HG02884 (cell line): Measurements from ENCODE around the gene C1orf21.

Experiments used
- ATAC-seq: cut with Tn5 transposase; IDR thresholded peaks from one replicate; pipeline ENCODE4 v1.9.1; 2021; ENCODE audit warnings: mild to moderate bottlenecking, moderate library complexity; ENCODE audit not compliant: unreplicated experiment

The C1orf21 gene

DNA sequence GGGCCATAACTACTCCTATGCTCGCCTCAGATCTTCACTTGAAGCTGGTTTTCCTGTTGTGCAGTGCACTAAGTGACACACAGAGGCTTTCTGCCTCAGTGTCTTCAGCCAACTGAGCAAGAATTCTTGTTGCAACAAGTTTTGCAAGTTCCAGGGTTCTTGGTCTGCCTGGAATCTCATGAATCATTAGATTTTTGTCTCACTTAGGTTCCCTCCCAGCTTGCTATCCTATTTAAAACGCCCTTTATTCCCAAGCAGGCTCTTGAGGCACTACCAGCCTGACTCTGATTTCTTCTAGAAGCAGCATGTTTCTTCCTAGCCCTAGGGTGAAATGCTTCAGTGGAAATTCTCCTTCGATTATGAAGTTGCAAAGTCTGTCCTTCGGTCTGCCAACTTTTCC is 158.8 kb downstream of the C1orf21 start:
- no peak for ATAC-seq

DNA sequence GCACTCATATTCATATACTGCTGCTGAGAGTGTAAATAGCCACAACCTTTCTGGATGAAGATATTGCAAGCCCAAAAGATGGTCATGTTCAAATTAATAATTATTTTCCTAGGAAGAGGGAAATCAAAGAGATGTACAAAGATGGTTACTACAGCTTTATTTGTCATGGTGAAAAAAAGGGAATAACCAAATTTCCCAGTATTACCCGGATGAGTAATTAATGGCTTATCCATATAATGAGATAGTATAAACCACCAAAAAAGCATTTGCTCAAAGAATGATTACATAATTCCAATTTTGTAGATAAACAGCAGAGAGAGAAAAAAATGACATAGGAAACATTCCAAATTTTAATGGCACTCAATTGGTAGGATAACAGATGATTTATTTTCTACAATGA is 165.6 kb downstream of the C1orf21 start:
- ATAC-seq: no peak

DNA sequence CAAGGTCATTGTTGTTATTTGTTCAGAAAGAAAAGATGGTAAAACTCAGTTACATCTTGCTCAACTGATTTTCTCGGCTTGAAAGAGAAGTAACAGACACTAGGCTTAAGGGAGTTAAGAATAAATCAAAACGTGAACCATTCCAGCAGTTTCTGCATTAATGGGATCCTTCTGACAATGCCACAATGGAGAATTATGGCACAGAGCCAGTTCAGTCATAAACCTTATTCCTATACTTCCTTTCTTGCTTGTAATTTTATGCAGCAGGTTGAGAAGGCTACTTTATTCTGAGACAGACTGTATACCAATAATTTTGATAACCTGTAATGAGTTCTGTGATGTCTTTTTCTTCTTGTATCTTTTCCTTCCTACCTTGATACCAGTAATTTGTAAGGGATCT is 167.0 kb downstream of the C1orf21 start:
- no peak for ATAC-seq

DNA sequence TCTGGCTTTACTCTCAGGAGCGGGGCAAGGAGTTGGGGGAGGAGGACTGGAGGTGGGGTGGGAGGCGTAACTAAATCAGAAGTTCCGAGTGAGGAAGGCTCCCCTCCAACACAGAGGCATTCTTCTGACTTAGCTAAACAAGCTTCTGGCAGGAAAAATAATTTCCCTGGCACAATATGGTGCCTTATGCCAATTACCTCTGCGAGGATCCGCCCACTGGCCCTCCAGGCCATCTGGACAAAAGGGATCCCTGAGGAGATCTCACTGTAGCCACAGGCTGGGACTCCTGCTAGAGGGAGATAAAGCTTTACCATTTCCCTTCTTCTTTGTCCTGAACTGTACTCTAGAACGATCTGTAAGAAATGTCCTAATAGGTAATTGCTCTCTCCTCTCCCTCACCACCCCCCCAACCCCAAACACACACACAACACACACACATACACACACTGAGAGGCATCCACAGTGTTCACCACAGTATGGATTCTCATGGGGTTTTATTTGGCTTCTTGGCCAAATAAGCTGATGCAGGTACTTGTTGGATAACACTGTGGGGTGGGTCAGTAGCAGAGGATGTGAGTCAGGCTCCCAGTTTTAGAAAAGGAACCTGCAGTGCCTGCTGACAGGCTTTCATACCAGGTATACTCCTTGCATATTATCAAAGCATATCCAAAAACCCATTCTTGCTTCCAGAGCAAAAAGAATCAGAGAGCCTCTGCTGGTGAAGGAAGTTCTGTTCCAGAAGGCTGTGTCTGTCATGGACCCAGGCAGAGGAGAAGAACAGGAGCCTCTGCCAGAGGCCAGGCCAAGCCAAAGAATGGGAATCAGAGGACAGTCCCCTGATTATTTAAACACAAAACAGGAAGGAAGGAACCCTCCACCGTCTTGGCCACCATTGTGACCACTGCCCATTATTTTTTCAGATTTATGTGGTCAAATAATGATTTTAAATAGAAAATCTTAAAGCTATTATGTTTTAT is 169.1 kb downstream of the C1orf21 start:
- ATAC-seq: no peak

DNA sequence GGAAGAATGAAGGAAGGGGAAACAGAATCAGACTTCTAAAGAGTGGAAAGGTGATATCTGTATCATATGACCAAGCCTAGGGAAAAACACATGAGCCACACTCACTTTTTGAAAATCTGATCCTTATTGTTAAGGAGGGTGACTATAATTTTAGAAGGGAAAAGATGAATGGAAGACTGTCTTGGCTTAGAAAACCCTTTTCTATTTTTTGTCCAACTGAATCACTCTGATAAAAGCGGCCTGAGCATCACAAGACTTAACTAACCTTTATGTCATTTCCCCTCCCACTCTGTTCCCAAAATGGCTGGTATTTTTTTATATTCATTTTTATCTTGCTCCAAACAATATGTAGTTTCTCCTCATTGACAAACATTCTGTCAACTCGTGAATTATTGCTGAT is 169.8 kb downstream of the C1orf21 start:
- no peak for ATAC-seq

DNA sequence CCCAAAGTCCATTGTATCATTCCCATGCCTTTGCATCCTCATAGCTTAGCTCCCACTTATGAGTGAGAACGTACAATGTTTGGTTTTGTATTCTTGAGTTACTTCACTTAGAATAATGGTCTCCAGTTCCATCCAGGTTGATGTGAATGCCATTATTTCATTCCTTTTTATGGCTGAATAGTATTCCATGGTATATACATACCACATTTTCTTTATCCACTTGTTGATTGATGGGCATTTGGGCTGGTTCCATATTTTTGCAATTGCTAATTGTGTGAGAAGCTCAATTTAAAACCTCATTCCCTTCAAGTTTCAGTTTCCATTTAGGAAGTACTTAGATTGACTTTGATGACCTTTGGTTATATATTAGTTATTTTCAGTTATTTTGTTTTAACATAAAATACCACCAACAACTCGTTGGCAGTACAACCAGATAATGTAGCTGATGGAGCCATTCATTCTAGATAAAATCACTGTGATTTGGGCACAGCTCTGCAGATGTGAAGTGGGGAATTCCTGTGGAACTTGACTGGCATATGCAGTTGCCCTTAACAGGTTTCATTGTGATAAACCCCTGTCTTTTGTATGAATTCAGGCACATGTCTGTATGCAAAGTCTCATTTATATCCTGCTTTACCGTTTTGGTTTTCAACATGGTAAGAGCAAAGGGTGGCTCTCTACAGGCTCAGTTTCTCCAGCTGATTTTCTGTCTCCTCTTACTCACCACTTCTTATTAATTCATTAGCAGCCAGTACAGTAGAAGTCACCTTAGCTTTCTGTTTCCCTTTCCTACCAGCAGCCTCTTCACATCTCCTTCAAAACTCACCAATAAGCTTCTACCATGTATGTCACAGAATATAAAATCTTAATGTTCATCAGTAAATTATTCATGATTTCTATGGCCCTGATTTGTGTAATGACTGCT is 170.9 kb downstream of the C1orf21 start:
- ATAC-seq: no peak

DNA sequence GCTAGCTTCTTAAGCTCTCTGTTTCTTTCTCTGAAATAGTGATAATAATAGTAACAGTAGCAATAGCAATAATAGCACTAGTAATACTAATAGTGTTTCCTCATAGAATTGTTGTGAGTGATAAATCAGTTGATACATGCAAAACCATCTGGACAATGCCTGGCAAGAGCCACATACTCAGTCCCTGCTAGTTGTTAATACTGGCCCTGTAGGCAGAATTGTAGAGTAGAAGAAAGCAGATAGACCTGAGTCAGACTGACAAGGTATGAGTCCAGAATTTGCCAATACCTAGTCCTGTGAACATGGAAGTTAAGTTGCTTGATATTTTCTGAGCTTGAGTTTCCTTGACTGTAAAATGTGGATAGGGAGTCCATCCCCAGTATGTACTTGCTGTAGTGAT is 171.9 kb downstream of the C1orf21 start:
- ATAC-seq: no peak

DNA sequence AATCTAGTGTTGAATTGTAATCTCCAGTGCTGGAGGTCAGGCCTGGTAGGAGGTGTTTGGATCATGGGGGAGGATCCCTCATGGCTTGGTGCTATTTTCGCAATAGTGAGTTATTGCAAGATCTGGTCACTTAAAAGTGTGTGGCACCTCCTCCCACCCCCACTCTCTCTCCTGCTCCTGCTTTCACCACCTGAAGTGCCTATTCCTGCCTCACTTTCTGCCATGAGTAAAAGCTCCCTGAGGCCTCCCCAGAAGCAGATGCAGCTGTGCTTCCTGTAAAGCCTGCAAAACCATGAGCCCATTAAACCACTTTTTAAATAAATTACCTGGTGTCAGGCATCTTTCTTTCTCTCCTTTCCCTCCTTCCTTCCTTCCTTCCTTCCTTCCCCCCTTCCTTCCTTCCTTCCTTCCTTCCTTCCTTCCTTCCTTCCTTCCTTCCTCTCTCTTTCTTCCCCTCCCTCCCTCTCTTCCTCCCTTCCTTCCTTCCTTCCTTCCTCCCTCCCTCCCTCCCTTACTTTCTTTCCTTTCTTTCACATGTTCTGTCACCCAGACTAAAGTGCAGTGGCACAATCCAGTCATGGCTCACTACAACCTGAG is 172.4 kb downstream of the C1orf21 start:
- no peak for ATAC-seq

DNA sequence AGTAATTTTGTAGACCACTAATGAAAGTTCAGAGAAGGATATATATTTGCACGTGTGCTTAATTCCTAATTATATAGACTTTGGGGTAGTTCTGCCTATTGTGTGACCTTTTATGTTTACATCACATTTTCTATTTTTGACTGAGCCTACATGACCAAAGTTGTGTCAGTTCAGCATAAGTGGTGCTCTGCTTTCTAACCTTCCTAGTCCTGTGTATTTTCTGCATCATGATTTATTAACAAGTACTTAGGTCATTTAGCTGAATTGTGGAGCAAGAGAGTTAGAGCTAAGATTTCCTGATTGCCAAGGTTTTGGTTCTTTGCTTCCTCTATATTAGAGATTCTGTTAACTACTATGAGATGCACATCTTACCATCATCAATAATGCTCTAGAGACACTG is 176.0 kb downstream of the C1orf21 start:
- ATAC-seq: no peak

DNA sequence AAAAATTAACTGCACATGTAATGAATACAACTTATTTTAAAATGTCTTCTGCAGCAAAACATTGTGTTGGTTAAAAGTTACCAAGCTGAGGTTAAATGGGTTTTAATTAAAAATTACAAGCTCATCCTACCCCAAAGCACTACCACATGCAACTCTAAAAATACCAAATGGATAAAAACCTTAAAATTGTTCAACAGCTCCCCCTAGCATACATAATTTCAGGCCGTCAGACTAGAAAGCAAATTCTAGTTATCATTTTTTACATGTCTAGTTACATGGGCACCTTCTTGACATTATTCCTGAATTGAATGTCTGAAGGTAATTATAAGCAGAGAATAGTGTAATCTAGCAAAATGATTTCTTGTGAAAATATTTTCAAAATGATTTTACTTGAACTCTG is 176.5 kb downstream of the C1orf21 start:
- ATAC-seq: no peak

DNA sequence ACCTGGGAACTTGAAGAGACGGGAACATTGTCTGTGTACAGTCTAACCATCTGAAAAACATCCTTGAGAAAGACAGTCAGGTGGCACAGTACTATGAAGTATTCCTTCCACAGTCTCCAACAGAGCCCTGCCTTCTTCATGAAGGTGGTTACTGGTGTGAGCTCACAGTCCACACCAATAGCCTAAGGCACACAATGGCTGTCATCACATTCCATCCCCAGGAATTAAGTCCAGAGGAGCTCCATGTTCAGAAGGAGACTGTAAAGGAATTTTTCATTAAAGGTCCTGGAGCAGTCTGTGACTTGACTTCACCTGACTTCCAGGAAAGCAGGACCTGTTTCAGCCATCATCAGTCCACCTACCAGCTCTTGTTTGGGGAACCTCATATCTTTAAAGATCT is 180.2 kb downstream of the C1orf21 start:
- ATAC-seq: no peak

DNA sequence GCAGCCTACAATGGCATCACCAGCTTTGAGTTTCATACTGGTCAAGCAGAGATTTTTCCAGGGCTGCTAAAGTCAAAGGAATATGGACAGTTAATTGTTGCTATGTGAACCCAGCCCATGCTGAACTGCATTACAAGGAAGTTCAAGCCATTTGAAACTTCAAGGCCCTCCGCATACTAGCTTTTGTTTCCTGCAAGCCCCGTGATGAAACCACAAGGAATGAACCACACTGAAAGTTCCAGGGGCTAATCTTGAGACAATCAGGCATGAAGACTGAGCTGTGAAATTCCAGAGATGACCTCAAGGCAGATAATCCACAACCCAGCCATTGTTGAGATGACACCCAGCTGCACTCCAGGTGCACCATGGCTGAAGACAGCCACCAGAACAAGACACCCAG is 180.8 kb downstream of the C1orf21 start:
- ATAC-seq: no peak

DNA sequence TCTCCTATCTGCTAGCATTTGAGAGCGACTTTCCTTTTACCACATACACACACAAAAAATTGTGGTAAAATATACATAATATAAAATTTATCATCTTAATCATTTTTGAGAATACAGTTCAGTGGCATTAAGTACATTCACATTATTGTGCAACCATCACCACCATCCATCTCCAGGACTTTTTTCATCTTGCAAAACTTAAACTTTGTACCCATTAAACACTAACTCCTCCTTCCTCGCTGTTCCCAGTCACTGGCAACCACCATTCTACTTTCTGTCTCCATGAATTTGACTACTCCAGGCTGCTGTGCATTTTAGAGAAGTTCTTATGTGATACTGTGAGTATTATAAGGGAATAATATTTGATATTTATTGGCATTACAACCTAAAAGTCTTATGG is 181.3 kb downstream of the C1orf21 start:
- ATAC-seq: no peak

DNA sequence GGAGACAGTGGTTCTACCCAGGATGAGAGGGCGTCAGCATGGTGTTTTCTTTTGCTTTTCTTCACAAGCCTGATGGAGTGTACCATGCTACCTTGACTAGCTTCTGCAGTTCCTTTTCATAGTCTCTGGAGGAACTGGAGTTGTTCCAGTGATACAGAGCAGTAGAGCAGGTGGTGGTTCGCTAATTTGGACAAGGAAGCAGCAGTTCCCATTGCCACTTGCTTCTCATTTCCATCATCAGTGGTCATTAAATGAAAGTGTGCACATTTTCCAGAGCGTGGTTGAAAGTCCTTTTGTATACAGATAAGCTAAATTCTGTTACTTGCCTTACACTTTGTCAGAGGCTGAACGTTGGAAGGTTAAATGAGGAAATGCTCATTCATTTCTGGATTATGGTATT is 182.3 kb downstream of the C1orf21 start:
- ATAC-seq: no peak

DNA sequence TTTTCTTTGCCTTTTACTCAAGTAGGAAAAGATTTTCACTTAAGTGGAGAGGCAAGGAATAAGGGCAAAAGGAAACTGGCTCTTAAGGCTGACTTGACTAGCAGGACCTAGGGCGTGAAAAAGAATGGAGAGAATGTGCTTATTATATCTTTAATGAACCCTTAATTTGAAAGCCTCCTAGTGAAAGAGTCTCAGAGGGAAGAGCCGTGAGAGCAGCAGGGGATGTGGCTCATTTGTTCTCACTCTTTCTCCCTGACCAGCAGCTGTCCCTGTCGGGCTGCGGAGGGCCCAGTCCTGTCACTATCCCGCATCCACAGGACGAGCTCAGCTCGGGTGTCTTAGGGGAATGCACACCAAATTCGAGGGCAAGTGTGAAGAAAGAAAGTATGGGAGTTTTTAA is 187.8 kb downstream of the C1orf21 start:
- no peak for ATAC-seq

DNA sequence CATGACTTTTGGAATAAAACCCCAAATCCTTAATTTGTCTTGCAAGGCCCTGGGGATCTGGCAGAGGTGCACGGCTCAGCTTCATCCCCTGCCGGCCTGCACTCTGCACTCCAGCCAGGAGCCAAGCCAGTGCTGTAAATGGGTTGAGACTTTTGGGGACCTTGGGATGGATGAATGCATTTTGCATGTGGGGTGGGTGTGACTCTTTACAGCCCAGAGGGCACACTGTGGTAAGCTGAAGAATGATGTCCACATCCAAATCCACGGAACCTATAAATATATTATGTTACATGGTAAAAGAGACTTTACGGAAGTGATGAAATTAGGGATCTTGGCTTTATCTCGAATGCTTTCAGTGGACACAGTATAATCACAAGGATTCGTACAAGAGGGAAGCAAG is 190.0 kb downstream of the C1orf21 start:
- ATAC-seq: no peak

DNA sequence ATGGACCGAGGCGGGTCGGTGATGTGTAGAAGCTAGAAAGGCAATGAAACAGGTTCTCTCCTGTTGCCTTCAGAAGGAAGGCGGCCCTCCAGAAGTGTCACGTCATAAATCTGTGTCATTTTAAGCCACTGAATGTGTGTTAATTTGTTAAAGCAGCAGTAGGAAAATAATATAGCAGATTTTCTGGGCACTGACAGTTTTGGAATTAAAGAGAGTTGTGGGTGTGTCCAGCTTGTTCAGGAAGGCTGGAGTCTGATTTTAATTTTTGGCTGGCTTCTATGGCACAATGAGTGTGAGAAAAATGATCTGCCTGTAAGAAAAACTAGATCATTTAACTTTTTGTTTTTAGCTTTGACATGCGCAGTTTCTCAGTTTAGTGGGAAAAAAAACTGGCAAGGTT is 190.5 kb downstream of the C1orf21 start:
- no peak for ATAC-seq

DNA sequence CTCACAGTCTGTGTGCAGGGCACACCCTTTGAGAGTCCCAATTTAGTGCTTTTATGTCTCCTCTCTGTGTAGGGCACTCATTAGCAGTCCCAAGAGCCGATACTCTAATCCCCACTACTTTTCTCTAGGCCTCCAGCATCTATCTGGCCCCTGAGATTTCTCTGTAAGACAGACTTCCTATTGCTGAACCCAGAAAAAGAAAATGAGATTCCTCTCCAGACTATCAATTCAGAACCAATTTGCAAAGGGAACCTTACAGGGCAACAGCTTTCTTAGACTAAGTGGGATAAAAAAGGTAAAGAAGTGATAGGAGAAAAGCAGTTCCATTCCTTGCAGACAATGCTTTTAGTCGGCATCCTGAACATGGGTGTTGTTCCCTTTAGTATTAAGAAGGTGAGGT is 195.6 kb downstream of the C1orf21 start:
- no peak for ATAC-seq

DNA sequence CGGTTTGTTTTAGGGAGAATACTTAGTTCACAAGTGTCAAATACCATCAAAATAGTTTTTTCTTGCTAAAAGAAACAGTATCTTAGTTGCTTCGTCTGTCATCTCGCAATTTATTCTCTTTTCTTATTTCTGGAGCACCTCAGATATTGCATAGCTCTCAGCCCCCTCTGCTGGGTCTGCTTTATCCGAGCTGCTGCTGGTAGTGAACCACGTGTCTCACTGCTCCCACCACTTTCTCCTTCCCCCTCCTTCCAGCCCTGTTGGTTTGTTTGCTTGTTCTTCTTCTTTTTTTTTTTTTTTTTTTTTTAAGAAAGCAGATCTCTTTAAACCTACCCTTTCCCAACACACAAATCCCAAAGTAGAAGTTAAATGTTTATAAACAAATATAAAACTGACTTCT is 197.0 kb downstream of the C1orf21 start:
- ATAC-seq: no peak

DNA sequence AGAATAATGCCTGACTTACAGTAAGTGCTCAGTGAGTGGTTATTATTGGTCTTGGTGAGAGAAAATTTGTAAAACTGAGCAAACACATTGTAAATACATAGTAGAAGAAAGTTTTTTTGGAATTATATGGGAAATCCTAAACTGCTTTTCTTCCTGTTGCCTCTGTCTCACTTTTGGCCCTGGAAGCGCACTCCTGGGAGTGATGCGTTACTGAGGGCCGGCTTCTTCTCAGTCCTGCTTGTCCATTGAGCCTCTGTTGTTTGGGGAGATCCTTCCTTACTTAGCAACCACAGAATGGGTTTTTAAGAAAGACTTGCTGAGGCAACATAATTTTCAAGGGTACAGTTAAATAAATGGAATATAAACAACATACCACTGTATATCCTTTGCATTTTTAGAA is 201.9 kb downstream of the C1orf21 start:
- no peak for ATAC-seq

DNA sequence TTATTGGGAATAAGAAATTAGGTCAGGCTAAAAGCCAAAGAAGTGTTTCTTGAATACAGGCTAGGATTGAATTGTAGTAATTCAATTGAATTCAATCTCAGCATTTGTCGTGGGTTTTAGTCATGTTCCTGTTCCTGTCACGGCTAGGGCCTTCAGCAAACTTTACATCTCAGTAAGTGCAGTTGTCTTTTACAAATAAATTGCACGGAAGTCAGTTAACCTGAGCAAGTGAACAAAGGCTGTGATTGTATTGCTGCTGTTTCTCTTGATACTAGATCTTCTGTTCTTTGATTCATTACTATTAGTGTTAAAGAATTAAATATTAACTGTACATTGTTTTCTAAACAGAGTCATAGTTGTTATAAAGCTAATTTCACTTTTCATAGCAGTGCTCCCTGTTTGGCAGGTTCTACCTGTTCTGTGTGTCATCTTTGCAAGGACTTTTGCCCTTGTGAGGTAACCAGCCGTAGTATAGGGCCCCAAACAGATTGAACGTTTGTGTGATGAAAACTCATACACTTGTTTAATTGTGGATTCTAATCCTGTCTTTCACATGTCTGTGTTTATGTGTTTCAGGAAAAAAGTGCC is 203.4 kb downstream of the C1orf21 start:
- ATAC-seq: no peak
